Measurements from ENCODE around the gene NT5C3B. TPM values are rescaled to one million over a fixed set of nuclear protein-coding genes. Genes with fewer than 3 reads are reported as not detected.

The NT5C3B gene
- total RNA-seq, 1 donor from 2014 or later: 123 TPM

DNA sequence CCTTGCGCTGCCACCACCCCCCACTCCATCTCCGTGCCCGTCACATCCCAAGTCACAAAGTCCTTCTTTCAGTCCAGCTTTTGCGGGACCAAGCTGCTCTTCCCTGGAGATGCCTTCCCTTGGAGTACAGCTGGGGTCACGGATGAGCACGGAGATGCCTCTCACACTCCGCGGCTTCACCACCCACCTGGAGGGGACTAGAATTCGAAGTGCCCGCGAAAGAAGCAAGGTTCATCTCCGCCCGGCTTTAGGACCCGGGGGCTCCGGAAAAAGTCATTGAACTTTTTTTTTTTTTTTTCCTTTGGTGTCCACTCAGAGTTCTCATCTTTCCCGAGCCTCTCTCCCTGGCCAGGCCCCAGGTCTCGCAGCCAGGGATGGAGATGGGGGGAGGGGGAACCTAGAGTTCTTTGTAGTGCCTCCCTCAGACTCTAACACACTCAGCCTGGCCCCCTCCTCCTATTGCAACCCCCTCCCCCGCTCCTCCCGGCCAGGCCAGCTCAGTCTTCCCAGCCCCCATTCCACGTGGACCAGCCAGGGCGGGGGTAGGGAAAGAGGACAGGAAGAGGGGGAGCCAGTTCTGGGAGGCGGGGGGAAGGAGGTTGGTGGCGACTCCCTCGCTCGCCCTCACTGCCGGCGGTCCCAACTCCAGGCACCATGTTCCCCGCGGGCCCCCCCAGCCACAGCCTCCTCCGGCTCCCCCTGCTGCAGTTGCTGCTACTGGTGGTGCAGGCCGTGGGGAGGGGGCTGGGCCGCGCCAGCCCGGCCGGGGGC, 23.5 kb downstream of the NT5C3B start, which contains the start of gene FKBP10:
FKBP10 (plus strand) TSS at position 624 of the 771 bp plus-strand sequence; CDS start at position 655, 31 bp downstream.
- TF ChIP-seq, protein P1, sequence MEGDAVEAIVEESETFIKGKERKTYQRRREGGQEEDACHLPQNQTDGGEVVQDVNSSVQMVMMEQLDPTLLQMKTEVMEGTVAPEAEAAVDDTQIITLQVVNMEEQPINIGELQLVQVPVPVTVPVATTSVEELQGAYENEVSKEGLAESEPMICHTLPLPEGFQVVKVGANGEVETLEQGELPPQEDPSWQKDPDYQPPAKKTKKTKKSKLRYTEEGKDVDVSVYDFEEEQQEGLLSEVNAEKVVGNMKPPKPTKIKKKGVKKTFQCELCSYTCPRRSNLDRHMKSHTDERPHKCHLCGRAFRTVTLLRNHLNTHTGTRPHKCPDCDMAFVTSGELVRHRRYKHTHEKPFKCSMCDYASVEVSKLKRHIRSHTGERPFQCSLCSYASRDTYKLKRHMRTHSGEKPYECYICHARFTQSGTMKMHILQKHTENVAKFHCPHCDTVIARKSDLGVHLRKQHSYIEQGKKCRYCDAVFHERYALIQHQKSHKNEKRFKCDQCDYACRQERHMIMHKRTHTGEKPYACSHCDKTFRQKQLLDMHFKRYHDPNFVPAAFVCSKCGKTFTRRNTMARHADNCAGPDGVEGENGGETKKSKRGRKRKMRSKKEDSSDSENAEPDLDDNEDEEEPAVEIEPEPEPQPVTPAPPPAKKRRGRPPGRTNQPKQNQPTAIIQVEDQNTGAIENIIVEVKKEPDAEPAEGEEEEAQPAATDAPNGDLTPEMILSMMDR (conservative IDR thresholded peaks at IDR 0.05): no peak
- Mint-ChIP-seq H3K36me3 (ENCODE audit: low read depth) (peaks cover 7% of the 10 kb centered on the region), H3K9me3 (no peaks in the 10 kb centered on the region), H3K4me3 (peak within 1 kb of the TSS; percentile 100), H3K27me3 (ENCODE audit: low read depth) (no peaks in the 10 kb centered on the region), H3K27ac (ENCODE audit: unreplicated experiment) (peak within 1 kb of the TSS; percentile 98), H3K4me1 (peaks cover 38% of the 10 kb centered on the region)
- DNase-seq (ENCODE audit: low read depth, low spot score): peak; percentile 81

DNA sequence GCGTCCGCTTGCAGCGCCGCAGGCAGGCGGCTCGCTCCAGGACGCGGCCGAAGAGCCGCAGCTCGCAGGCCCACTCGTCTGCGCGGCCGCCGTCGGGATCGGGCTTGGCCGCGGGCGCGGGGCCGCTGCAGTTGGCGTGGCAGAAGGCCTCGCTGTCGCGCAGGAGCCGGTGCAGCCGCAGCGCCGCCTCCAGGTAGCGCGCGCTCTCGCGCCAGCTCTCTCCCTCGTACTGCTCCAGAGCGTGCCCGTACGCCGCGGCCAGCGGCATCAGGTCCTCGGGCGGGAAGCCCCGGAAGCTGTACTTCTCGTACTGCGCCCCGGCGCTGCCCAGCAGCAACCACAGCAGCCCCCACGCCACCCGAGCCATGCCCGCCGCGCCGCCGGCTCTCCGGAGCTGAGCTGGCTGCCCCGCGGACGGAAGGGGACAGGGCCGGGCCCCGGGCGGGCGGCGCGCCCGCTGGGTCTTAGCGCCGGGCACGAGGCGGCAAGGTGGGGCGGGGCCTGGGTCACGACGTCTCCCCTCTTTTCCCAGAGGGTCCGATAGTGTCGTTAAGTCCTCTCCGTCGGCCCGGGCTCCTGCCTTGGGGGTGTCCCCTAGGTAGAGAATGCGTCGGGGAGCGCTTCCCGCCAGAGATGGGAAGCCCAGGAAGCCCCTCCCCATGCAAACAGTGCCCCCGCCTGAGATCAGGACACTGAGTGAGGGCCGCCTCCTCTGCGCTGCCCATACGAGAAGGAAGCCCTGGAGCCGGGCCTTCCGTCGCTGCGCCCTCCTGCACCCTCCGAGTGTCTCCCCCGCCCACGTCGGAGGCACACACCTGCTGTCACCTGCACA, 24.3 kb downstream of the NT5C3B start, which contains the start of gene P3H4:
P3H4 (minus strand) TSS at position 401 of the 832 bp plus-strand sequence; CDS start at position 367, 34 bp downstream.
- Mint-ChIP-seq H3K4me3 (peak within 1 kb of the TSS; percentile 100), H3K36me3 (ENCODE audit: low read depth) (peaks cover 5% of the 10 kb centered on the region), H3K4me1 (peaks cover 38% of the 10 kb centered on the region), H3K27me3 (ENCODE audit: low read depth) (no peaks in the 10 kb centered on the region), H3K27ac (ENCODE audit: unreplicated experiment) (peak within 1 kb of the TSS; percentile 96), H3K9me3 (no peaks in the 10 kb centered on the region)
- peak; percentile 73 for DNase-seq (ENCODE audit: low read depth, low spot score)
- TF ChIP-seq, protein P1 (conservative IDR thresholded peaks at IDR 0.05): peak; percentile 73

DNA sequence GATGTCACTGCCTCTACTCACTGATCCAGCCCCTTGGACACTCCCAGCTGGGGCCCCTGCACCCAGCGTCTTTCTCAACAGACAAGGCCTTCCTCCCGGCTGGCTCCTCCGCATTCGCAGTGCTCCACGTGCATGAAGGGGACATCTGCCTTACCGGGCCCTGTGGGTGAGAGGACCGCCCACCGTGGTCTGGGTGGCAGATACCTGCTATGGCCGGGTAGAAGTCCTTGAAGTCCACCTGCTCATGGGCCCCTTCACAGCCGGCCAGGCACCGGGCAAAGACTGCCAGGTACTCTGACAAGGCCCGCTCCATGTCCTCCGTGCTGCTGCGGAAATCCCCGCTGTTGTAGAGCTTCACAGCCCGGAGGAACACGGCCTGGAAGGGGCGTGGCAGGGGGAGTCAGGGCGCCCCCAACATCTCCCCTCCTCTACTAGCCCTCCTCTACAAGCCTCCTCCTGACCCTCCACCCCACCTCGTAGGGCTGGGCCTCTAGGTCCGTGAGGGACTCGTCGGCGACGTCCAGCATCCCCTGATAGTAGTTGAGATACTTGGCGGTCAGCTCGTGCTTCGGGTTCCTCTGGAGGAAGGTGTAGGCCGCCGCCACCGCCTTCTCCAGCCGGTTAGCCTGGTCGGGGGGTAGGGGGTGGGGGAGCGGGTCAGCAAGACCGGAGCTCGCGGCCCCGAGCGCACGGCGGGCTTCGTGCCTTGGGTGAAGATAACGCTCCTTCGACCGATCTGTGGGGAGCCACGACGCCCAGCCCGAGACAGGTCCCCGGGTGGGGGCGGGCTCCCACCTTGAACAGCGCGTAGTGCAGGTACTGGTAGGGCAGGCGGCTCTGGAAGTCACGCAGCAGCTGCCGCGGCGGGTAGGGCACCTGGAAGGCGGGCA, 25.1 kb downstream of the NT5C3B start:
- H3K27me3 Mint-ChIP-seq (ENCODE audit: low read depth): no peaks in the 10 kb centered on the region
- peak overlapping the region; percentile 82 for H3K4me3 Mint-ChIP-seq
- H3K9me3 Mint-ChIP-seq: no peaks in the 10 kb centered on the region
- TF ChIP-seq, protein P1 (conservative IDR thresholded peaks at IDR 0.05): no peak
- no peak overlapping the region for H3K27ac Mint-ChIP-seq (ENCODE audit: unreplicated experiment)
- peaks cover 38% of the 10 kb centered on the region for H3K4me1 Mint-ChIP-seq
- no peak for DNase-seq (ENCODE audit: low read depth, low spot score)
- H3K36me3 Mint-ChIP-seq (ENCODE audit: low read depth): peaks cover 5% of the 10 kb centered on the region

DNA sequence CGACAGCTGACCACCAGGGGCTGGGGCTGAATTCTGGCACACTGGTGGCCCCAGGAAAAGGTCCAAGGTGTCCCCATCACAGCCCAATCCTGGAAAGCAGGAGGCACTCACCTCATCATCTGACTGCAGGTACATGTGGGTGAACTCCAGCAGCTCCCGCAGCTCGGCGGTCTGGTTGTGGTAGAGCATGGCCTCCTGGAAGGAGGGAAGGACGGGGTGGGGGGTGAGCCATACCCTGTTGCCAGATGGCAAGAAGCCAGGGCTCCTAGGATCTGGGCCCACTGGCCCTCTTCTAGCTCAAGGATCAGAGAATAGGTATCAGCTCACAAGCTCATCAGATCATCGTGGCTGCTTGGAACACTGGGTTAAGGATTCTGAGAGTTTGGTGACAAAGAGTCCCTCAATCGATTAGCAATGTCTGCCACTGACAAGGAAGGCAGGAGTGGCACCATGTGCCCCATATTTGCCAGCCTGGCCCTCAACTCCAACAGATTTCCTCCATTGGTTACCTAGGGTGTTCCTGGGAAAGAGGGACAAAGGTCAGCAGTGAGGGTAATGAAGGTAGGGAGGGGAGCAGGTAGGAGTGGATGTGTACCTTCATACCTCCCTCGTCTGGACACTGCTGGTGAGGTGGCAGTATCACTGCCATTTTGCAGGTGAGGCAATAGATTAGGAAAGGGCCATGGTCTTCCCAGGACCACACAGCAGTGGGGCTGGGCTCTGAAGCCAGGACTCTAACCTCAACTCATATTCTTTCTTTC, 29.2 kb downstream of the NT5C3B start:
- Mint-ChIP-seq H3K27me3 (ENCODE audit: low read depth) (no peaks in the 10 kb centered on the region), H3K36me3 (ENCODE audit: low read depth) (peaks cover 2% of the 10 kb centered on the region), H3K4me3 (peak overlapping the region; percentile 38), H3K27ac (ENCODE audit: unreplicated experiment) (no peak overlapping the region), H3K4me1 (peaks cover 16% of the 10 kb centered on the region), H3K9me3 (no peaks in the 10 kb centered on the region)
- TF ChIP-seq, protein P1 (conservative IDR thresholded peaks at IDR 0.05): no peak
- no peak for DNase-seq (ENCODE audit: low read depth, low spot score)
